ENCODE measurements around the gene NUCKS1.

DNA sequence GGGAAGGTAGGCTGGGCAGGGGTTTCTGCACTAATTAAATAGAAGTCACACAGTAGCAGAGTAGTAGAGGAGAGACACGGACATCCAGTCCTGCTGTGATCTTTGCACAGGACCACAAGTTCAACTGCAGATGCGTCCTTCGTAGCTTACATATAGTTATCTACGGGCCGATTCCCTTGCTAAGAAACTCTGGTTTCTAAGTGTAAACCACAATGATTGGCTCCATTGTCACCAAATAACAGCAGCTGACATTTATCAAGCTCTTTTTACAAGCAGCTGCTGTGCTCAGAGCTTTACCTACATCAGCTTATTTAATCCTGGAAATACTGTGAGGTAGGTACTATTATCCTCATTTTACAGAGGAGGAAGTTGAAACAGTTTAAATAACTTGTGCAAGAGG, 72.8 kb downstream of the NUCKS1 start:
- TF ChIP-seq POLR2AphosphoS5 (IDR thresholded peaks at IDR 0.05; ENCODE audit: low read depth, low read length) (no peak), POLR2A (IDR thresholded peaks at IDR 0.05; ENCODE audit: low read depth, low read length) (no peak)

Measured in GM12892 (cell line).